CD4-positive, alpha-beta memory T cell (primary cell): ENCODE measurements around the gene ARMH3. TPM values are rescaled to one million over a fixed set of nuclear protein-coding genes. Genes with fewer than 3 reads are reported as not detected.

ENCODE experiments used
- CTCF ChIA-PET: fragments of 350-600 bp; sonication (Branson Sonifier 250); formaldehyde crosslinking; loops from one replicate; lab custom pipeline; 2021; ENCODE audit warnings: inconsistent platforms; ENCODE audit not compliant: partially characterized antibody; lab: Charles Lee
- POLR2A ChIA-PET: fragments of 350-600 bp; sonication (Branson Sonifier 250); formaldehyde crosslinking; loops from one replicate; lab custom pipeline; 2021; ENCODE audit not compliant: partially characterized antibody; lab: Charles Lee
- DNase-seq, 5 donors: peaks; one replicate each; pipeline versions ENCODE4 v3.0.0 to v3.0.0-alpha.2; 2020 to 2022; ENCODE audit warnings: mixed read lengths in 1 of 5
- H3K27ac ChIP-seq: one replicate; pipeline ENCODE4 v1.7.0; 2013; ENCODE audit warnings: low read depth, low read length
- H3K27me3 ChIP-seq: 2 replicates; pipeline ENCODE4 v1.7.0; 2013; ENCODE audit warnings: mild to moderate bottlenecking, low read length, moderate library complexity; ENCODE audit not compliant: insufficient read depth
- H3K36me3 ChIP-seq: 2 replicates; pipeline ENCODE4 v1.7.0; 2013; ENCODE audit warnings: mild to moderate bottlenecking, low read length, moderate library complexity; ENCODE audit not compliant: insufficient read depth
- H3K4me1 ChIP-seq: 2 replicates; pipeline ENCODE4 v1.7.0; 2013; ENCODE audit warnings: mild to moderate bottlenecking, low read length, moderate library complexity; ENCODE audit not compliant: insufficient read depth
- H3K4me3 ChIP-seq, 2 donors: one replicate each; pipeline ENCODE4 v1.7.0; 2013; ENCODE audit warnings: low read length in 2 of 2, mild to moderate bottlenecking in 1 of 2
- H3K9me3 ChIP-seq, 2 donors: one replicate each; pipeline ENCODE4 v1.7.0; 2013; ENCODE audit warnings: low read length in 2 of 2, control low read depth in 1 of 2; ENCODE audit not compliant: control insufficient read depth in 1 of 2
- H3K27ac Mint-ChIP-seq, 7 donors: one replicate each; pipeline ENCODE4 v1.8.0; 2020 to 2021; ENCODE audit warnings: mixed read lengths in 7 of 7, mild to moderate bottlenecking in 6 of 7, inconsistent platforms in 3 of 7, moderate library complexity in 3 of 7
- H3K27me3 Mint-ChIP-seq, 2 donors: one replicate each; pipeline ENCODE4 v1.8.0; 2020 to 2021; ENCODE audit warnings: mixed read lengths in 2 of 2
- H3K36me3 Mint-ChIP-seq, 2 donors: one replicate each; pipeline ENCODE4 v1.8.0; 2020 to 2021; ENCODE audit warnings: mixed read lengths in 2 of 2, inconsistent platforms in 1 of 2, mild to moderate bottlenecking in 1 of 2
- H3K4me1 Mint-ChIP-seq, 4 donors: one replicate each; pipeline ENCODE4 v1.8.0; 2020 to 2021; ENCODE audit warnings: mixed read lengths in 4 of 4, mild to moderate bottlenecking in 1 of 4
- H3K4me3 Mint-ChIP-seq, 8 donors: one replicate each; pipeline ENCODE4 v1.8.0; 2020 to 2021; ENCODE audit warnings: mixed read lengths in 8 of 8, mild to moderate bottlenecking in 7 of 8, moderate library complexity in 6 of 8, inconsistent platforms in 3 of 8
- H3K9me3 Mint-ChIP-seq, 8 donors: one replicate each; pipeline ENCODE4 v1.8.0; 2020 to 2021; ENCODE audit warnings: mixed read lengths in 8 of 8, mild to moderate bottlenecking in 5 of 8, inconsistent platforms in 3 of 8, moderate library complexity in 1 of 8
- intact Hi-C: fragments of 100-400 bp; cut with micrococcal nuclease; formaldehyde crosslinking; loops from one replicate; pipeline ENCODE4 v1.15.1; 2023
- polyA plus RNA-seq, 2 donors: library from polyadenylated mRNA; unstranded; fragments of 300-500 nt; fragmentation: Illumina TruSeq; gene quantifications; one replicate each; pipeline ENCODE4 v1.2.3, GENCODE V29; 2021
- total RNA-seq, 2 experiments: library from RNA; stranded (reverse); gene quantifications; one replicate each; pipeline ENCODE4 v1.2.3, GENCODE V29; 2021

Gene ARMH3
- total and polyA plus RNA-seq, 4 experiments from 2014 or later, result 21.9 to 31.8 (median 30.0) TPM

DNA sequence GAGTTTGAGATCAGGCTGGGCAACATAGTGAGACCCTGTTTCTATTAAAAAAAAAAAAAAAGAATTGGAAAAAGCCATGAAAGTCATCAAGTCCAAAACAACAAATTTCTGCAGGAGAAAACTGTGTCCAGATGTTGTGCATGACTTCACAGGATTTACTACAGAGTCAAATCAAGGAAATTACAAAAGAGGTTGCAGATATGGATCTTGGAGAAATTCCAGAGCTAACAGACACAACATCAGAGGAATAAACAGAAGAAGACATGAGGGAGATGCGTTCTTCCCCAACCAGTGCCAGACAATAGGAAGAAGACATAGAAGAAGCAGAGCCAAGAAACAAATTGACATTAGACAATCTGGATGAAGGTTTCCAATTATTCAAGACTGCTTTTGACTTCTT, 188.0 kb downstream of the ARMH3 start:
- no peak overlapping the region for H3K4me3 ChIP-seq
- no peaks in the 10 kb centered on the region for H3K27me3 ChIP-seq
- no peaks in the 10 kb centered on the region for H3K4me1 ChIP-seq
- H3K9me3 ChIP-seq, result no peaks in the 10 kb centered on the region
- Mint-ChIP-seq H3K4me1 (peaks cover 0 to 5% (median 4%) of the 10 kb centered on the region in 4 donors), H3K27ac (peak overlapping the region in 2 of 7 donors; percentile 18 to 79), H3K36me3 (peaks cover 21 to 31% of the 10 kb centered on the region in 2 donors), H3K9me3 (no peaks in the 10 kb centered on the region), H3K27me3 (no peaks in the 10 kb centered on the region), H3K4me3 (no peak overlapping the region)
- no peak for DNase-seq
- ChIA-PET POLR2A (no interaction called here), CTCF (no interaction called here)
- intact Hi-C loops, result no loop called here
- H3K27ac ChIP-seq, result no peak overlapping the region
- H3K36me3 ChIP-seq, result no peaks in the 10 kb centered on the region

DNA sequence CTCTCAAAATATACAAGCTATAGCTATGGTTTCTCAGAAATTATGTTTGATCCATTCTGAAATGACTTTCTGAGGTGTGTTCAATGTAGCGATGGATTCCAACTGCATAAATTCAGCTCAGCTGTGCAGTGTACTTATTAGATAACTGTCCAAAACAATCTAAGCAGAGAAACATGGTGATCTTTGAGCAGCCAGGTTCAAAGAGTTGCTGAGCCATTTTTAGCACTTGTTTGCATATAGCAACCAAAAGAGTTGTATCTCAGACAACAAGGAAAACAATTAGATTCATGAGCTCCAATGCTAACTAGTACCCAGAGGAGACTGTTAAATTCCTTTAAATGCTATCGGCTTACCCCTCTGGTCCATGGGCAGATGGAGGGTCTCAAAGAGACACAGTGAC, 196.4 kb downstream of the ARMH3 start:
- Mint-ChIP-seq H3K4me3 (no peak overlapping the region), H3K4me1 (peaks cover 8 to 20% (median 12%) of the 10 kb centered on the region in 4 donors), H3K27ac (peak overlapping the region in 1 of 7 donors; percentile 75), H3K9me3 (peaks cover 0 to 17% (median 11%) of the 10 kb centered on the region in 8 donors), H3K27me3 (no peaks in the 10 kb centered on the region), H3K36me3 (peaks cover 28 to 44% of the 10 kb centered on the region in 2 donors)
- intact Hi-C loops, result no loop called here
- Histone ChIP-seq H3K9me3 (no peaks in the 10 kb centered on the region), H3K4me1 (peaks cover 7% of the 10 kb centered on the region), H3K36me3 (no peaks in the 10 kb centered on the region), H3K27ac (no peak overlapping the region), H3K4me3 (no peak overlapping the region), H3K27me3 (no peaks in the 10 kb centered on the region)
- ChIA-PET CTCF (interaction anchor here (0.6 to 9.3 kb wide), 3 partner anchors 9 to 23 kb away, joined by 3 to 74 read pairs (median 4); partner anchors contain the start of gene KCNIP2), POLR2A (interaction anchor here (1.1 kb wide), 1 partner anchor 11 kb away, joined by 3 read pairs; no protein-coding TSS in a partner anchor)
- no peak for DNase-seq

DNA sequence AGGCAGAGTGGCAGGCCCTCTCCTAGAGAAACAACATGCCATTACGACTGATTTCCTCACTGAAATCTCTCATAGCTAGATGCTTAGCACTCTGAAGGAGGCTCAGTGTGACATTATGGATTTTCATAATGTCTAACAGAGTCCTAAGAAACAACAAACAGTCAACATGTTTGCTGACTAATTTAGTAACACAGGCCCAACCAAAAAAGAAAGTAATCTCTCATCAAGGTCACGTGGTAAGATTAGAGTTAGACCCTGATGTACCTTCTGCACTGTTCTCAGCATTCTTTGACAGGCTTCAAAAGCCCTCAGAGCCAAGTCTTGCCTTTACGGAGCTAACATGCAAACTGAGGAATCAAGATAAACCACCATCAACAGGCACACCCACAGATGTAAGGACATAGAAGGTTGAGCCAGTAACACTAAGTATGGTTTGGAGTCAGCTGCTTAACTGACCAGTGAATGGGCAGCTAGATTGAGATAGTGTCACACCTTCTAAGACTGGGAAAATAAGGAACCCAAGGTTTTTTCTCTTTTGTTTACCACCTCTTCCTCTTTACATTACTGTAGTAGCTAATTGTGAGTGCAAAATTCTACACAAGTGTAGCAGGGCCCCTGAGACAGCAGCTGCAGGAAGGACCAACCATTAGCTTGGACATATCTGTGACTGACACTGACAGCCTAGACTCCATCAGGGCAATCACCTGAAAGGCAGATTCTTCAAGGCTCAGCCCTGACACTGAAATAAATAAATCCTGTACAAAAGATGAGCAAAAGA, 197.1 kb downstream of the ARMH3 start:
- Histone ChIP-seq H3K4me1 (peaks cover 7% of the 10 kb centered on the region), H3K27ac (no peak overlapping the region), H3K36me3 (no peaks in the 10 kb centered on the region), H3K9me3 (no peaks in the 10 kb centered on the region), H3K4me3 (no peak overlapping the region), H3K27me3 (no peaks in the 10 kb centered on the region)
- intact Hi-C loops, result no loop called here
- POLR2A ChIA-PET, result interaction anchor here (1.1 kb wide), 1 partner anchor 10 kb away, joined by 3 read pairs; no protein-coding TSS in a partner anchor
- Mint-ChIP-seq H3K9me3 (peaks cover 0 to 17% (median 11%) of the 10 kb centered on the region in 8 donors), H3K27me3 (no peaks in the 10 kb centered on the region), H3K27ac (peak overlapping the region in 2 of 7 donors; percentile 75 to 90), H3K36me3 (peaks cover 25 to 37% of the 10 kb centered on the region in 2 donors), H3K4me3 (peak overlapping the region in 1 of 8 donors; percentile 47), H3K4me1 (peaks cover 8 to 17% (median 9%) of the 10 kb centered on the region in 4 donors)
- no peak for DNase-seq
- CTCF ChIA-PET, result interaction anchor here (0.6 to 9.3 kb wide), 7 partner anchors 9 to 122 kb away, joined by 3 to 74 read pairs (median 3); partner anchors contain the start of gene KCNIP2

DNA sequence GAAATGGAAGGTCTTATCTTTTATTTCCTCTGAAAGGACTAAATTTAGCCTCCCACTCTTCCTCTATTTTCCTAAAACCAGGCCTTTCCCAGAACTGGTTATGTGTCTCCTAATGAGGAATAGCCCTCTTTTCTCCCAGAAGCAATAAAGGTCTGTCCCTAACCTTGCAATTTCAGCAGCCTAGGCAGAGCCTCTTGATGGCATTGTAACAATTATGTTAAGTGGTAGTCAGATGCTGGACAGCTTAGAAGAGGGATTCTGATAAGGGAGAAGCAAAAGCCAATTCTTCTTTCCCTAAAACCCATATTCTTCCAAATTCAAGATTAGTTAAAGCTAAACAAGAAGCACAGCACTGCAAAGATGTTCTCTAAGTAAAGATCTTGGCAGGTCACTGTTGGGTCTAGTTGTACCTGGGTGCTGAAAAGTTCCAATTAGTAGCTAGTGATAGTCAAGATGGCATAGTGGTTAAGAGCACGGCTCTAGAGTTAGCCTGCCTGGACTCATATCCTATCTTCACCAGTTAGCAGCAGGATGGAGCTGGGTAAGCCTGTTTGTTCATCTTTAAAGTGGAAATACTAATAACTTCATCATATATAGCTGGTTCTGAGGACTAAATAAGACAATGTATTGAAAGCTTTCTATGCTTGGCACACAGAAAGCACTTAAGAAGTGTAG, 198.0 kb downstream of the ARMH3 start:
- H3K27me3 ChIP-seq, result no peaks in the 10 kb centered on the region
- ChIA-PET CTCF (interaction anchor here (0.6 to 9.3 kb wide), 6 partner anchors 15 to 121 kb away, joined by 3 to 74 read pairs (median 4); partner anchors contain the start of gene KCNIP2), POLR2A (no interaction called here)
- H3K4me3 Mint-ChIP-seq, result no peak overlapping the region
- H3K4me3 ChIP-seq, result no peak overlapping the region
- no peak for DNase-seq
- intact Hi-C loops, result no loop called here
- no peaks in the 10 kb centered on the region for H3K27me3 Mint-ChIP-seq
- H3K36me3 Mint-ChIP-seq, result peaks cover 25 to 32% of the 10 kb centered on the region in 2 donors
- peaks cover 0 to 17% (median 11%) of the 10 kb centered on the region in 8 donors for H3K9me3 Mint-ChIP-seq
- no peaks in the 10 kb centered on the region for H3K9me3 ChIP-seq
- no peak overlapping the region for H3K27ac Mint-ChIP-seq
- no peak overlapping the region for H3K27ac ChIP-seq
- peaks cover 8 to 17% (median 9%) of the 10 kb centered on the region in 4 donors for H3K4me1 Mint-ChIP-seq
- peaks cover 7% of the 10 kb centered on the region for H3K4me1 ChIP-seq
- no peaks in the 10 kb centered on the region for H3K36me3 ChIP-seq

DNA sequence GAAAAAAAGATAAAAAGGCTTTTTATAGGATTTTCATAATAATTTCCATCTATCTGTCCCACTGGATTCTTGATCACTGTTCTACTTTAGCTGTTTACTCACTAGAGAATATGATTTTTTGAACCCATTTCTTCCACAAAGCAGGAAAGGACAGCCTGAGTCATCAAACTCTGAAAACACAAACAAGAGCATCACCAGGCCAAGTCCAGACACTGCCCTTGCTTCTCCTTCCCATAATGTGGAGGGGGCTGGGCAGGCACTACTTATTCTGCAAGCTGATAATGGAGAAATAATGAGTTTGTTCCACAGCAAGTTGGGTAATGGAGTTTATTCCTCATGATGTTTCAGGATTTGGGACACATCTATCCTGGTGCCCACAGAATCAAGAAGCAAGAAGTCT, 199.3 kb downstream of the ARMH3 start:
- H3K4me1 Mint-ChIP-seq, result peaks cover 8 to 17% (median 9%) of the 10 kb centered on the region in 4 donors
- Histone ChIP-seq H3K4me3 (no peak overlapping the region), H3K36me3 (no peaks in the 10 kb centered on the region), H3K27me3 (no peaks in the 10 kb centered on the region), H3K27ac (no peak overlapping the region), H3K4me1 (peaks cover 7% of the 10 kb centered on the region), H3K9me3 (no peaks in the 10 kb centered on the region)
- H3K27ac Mint-ChIP-seq, result no peak overlapping the region
- H3K4me3 Mint-ChIP-seq, result no peak overlapping the region
- ChIA-PET CTCF (interaction anchor here (0.8 to 9.3 kb wide), 3 partner anchors 15 to 153 kb away, joined by 3 to 74 read pairs (median 4); partner anchors contain the start of gene KCNIP2), POLR2A (no interaction called here)
- H3K27me3 Mint-ChIP-seq, result no peaks in the 10 kb centered on the region
- intact Hi-C loops, result no loop called here
- peaks cover 18 to 24% of the 10 kb centered on the region in 2 donors for H3K36me3 Mint-ChIP-seq
- no peak for DNase-seq
- H3K9me3 Mint-ChIP-seq, result peaks cover 0 to 13% (median 11%) of the 10 kb centered on the region in 8 donors

DNA sequence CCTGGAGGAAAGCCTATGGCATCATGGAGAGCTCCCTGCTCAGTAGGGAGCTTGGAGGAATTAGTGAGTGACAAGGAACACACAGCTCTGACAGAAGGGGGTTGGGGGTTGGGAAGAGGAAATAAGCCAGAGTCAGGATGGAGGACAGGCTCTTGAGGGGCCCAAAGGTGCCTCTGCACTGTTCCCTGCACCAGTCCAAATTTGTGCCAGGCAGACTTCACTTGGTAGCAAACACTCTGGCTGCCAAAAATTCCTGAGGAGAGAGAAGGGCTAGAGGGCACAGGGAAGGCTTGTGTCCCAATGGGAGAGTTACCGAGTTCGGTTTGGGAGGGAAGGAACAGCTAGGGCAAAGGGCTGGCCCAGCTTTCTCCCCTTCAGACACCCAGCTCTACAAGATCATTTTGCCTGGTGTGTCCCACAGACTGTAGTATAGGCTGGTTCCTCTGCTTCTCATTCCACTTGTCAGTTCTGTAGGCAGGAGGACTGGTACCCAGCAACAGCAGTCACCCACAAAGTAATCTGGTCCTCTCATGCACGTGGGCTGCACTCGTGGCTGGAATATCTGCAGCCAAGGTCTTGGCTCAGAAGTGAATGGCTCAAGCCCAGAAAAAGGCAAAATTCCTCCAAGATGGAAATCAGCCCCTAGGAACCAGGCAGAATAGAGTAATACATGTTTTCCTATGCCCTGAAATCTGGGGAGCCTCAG, 204.4 kb downstream of the ARMH3 start:
- CTCF ChIA-PET, result interaction anchor here (1.9 kb wide), 1 partner anchor 10 kb away, joined by 14 read pairs; no protein-coding TSS in a partner anchor
- DNase-seq, result no peak
- intact Hi-C loops, result no loop called here
- Mint-ChIP-seq H3K27ac (no peak overlapping the region), H3K36me3 (peaks cover 25 to 34% of the 10 kb centered on the region in 2 donors), H3K4me1 (no peaks in the 10 kb centered on the region), H3K9me3 (no peaks in the 10 kb centered on the region), H3K27me3 (no peaks in the 10 kb centered on the region), H3K4me3 (no peak overlapping the region)
- Histone ChIP-seq H3K27me3 (no peaks in the 10 kb centered on the region), H3K9me3 (no peaks in the 10 kb centered on the region), H3K36me3 (peaks cover 10% of the 10 kb centered on the region), H3K4me1 (no peaks in the 10 kb centered on the region), H3K4me3 (no peak overlapping the region), H3K27ac (no peak overlapping the region)
- POLR2A ChIA-PET, result no interaction called here
